Limb (tissue), 2 donors: ENCODE data around the gene KLHL22.
"Not testable (repeated sequence)": the region's sequence is repeated elsewhere in the genome, so short reads cannot be mapped to it uniquely, and the experiment has no call there.

Source experiments
- DNase-seq, 2 donors: peaks; one replicate each; pipeline ENCODE4 v3.0.0-alpha.2; 2016; ENCODE audit errors: extremely low spot score in 2 of 2

The KLHL22 gene

DNA sequence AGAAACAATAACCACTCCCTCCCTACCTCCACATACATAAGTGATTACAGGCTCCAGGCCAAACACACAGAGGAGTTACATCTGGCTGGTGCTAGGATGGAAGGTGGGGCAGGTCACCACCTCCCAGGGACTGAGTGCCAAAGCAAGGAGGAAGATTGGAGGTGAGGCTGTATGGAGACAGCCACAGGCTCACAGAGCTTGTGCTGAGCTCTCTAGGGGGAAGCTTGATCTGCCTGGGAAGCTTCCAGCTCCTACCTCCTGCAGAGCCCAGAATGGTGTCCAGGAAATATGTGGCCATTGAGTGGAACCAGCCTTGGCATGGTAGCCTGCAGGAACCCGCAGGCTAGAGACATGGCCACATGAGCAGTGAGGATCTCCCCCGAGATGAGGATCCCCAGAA lies 8.2 kb upstream of the KLHL22 start:
- DNase-seq = no peak

GRCh38 chr22:20499769-20500168 lies 4.2 kb upstream of the KLHL22 start:
- DNase-seq = no peak

GRCh38 chr22:20498913-20499312 lies 3.3 kb upstream of the KLHL22 start:
- no peak for DNase-seq

DNA sequence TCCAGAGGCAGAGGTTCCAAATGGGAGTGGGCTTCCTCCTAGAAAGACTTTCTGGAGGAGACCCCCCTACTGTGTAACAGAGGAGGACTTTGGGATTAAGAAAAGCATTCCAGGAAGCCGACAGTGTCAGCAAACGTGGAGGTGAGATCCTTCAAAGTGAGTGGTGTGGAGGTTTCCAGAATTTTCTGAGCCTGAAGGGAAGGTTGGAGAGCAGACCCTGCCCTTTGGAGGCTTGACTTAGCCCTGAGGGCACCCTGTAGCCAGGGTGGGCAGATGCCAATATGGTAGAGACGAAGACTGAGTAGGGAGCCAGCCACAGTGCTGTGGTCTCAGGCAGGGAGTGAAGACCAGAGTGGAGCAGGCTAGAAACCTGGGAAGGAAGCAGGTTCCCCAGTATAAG lies 1.8 kb upstream of the KLHL22 start:
- no peak for DNase-seq

DNA sequence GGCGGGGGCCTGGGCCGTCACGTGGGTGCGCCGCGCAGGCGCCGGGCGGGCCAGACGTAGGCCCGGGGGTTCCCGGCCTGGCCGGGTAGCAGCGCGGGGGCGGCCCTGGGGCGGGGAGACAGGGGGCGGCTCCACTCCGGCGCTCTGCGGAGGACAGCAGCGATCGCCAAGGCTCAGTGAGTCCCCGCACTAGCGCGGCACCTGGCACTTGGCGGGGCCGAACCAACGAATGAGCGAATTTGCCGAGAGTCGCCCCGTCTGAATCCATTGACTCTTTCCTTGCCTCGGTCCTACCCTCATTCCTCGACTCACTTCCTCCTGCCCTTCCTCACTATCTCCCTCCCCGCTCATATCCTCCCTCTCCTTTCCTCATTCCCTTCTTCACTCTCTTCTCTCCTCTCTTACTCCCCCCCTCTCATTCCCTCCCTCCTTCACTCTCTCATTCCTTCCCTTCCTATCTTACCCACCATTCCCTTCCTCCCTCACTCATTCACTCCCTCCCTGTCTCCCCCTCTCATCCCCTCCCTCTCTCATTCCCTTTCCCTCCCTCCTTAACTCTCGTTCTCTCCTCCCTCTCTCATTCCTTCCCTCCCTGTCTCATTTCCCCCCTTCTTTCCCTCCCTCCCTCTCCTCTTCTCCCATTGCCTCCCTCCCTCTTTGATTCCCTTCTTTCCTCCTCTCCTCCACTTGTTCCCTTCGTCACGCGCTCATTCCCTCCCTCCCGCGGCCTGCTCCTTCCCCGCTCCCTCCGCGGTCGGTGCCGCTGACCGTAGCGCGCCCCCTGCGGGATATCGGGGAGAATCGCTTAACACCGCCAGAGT lies 476 bp upstream of the KLHL22 start:
- DNase-seq = peak; percentile 91 to 95

- no peak for DNase-seq
Measured at GRCh38 chr22:20491346-20491745, 4.2 kb downstream of the KLHL22 start.

DNA sequence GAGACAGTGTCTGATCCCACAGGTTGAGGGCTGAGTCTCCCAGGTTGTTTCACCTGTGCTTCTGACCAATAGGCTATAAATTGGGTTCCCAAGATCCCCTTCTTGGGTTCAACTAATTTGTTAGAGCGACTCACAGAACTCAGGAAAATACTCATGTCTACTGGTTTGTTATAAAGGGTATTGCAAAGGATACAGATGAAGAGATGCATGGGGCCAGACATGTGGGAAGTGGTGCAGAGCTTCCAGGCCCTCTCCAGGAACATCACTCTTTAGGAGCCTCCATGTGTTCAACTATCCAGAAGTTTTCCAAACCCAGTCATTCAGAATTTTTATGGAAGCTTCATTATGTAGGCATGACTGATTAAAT lies 4.7 kb downstream of the KLHL22 start:
- no peak for DNase-seq

DNA sequence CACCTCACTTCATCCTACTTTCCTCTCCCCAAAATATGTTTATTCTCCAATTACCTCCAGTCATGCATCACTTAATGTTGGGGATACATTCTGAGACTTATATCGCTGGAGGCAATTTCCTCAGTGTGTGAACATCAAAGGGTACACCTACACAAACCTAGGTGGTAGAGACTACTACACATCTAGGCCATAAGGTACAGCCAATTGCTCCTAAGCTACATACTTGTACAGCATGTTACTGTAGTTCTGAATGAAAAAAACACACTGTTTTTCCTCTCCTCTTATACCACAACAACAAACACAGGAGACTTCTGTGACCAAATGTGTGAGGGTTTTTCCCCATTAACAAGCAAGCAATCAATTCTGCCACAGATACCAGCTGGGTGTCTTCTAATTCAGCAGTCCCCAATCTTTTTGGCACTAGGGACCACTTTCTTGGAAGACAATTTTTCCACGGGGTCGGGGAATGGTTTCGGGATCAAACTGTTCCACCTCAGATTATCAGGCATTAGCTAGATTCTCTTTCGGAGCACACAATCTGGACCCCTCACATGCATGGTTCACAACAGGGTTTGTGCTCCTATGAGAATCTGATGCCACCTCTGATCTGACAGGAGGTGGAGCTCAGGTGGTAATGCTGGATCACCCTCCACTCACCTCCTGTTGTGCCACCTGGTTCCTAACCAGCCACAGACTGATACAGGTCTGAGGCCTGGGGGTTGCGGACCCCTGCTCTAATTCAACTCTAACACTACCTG lies 5.2 kb downstream of the KLHL22 start:
- no peak for DNase-seq

DNA sequence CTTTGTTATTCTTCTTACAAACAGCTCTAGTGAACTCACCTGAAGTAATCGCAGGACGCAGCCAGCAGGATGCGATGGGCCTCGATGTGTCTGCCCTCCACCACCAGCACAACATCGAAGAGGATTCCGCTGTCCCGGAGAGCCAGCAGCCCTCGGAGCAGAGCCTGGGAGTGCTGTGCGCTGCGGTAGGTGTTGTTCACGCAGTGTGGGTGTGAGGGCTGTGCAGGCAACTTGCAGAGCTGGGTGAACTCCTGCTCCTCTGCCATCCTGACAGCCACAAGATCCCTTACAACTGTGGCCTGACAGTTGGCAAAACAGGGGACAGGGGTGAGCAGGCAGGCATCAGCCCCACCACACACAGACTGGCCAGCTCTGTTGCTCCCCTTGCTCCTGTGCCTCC lies 6.6 kb downstream of the KLHL22 start:
- no peak for DNase-seq

GRCh38 chr22:20487715-20488114 lies 7.9 kb downstream of the KLHL22 start:
- DNase-seq = no peak

GRCh38 chr22:20486229-20486628 lies 9.4 kb downstream of the KLHL22 start:
- DNase-seq = no peak

DNA sequence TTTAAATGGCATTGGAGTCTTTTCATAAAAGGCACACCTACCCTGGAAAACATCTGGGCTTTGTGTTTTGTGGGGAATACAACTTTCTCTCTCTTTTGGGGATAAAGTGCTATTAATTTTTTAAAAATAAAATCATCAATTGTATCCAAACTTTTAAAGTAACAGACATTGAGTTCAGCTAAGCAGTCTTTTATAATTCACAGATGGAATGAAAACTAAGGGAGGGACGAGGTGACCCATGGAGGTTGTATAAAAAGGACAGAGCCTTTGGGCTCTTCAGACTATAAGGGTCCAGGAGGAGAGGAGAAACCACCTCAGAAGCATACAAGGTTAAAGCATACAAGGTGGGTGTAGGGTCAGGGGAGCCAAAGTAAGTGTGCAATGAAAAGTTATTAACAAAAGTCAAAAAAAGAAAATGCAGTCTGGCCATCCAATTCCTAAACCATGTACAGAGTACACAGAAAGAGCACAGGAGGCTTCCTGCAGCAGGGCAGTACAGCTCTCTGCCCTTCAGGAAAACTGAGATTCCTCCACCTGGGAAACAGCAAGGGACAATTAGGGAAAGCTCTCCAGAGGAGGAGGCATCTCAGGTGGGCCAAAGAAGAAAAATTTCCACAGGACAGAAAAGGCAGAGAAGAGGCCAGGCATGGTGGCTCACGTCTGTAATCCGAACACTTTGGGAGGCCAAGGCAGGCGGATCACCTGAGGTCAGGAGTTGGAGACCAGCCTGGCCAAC lies 10.5 kb downstream of the KLHL22 start:
- no peak for DNase-seq

GRCh38 chr22:20483771-20484170 lies 11.8 kb downstream of the KLHL22 start:
- DNase-seq = no peak

DNA sequence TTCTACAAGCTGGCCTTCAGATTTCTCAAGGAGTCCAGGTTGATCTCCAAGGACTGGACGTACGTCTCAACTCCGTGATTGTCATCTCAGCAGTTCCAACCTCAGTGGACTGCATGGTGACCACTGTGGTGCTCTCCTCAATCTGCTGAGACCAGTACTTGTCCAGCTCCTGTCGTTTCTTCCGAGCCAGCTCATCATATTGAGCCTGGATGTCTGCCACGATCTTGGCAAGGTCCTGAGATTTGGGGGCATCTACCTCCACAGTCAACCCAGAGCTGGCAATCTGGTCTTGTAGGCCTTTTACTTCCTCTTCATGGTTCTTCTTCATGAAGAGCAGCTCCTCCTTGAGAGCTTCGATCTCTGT lies 12.5 kb downstream of the KLHL22 start:
- not testable (repeated sequence) for DNase-seq

DNA sequence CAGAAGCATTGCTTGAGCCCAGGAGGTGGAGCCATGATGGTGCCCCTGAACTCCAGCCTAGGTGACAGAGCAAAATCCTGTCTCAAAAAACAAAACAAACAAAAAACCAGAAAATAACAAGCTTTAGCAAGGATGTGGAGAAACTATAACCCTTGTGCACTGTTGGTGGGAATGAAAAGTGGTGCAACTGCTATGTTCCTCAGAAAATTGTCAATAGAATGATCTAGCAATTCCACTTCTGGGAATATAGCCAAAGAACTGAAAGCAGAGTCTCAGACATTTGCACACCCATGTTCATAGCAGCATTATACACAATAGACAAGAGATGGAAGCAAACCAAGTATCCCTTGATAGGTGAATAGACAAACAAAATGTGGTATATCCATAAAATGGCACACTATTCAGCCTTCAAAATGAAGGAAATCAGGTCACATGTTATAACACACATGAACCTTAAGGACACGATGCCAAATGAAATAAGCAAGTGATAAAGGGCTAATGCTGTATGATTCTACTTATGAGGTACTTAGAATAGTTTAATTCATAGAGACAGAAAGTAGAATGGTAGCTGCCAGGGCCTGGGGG lies 15.9 kb downstream of the KLHL22 start:
- DNase-seq = no peak

DNA sequence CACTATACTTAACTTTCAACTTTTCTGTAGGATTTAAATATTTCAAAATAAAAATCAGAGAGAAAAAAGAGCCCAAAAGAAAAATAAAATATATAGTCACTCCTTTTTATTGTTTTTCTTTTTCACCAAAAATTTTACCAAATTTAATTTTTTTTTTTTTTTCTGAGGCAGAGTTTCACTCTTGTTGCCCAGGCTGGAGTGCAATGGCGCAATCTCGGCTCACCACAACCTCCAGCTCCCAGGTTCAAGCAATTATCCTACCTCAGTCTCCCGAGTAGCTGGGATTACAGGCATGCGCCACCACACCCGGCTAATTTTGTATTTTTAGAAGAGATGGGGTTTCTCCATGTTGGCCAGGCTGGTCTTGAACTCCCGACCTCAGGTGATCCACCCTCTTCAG lies 17.5 kb downstream of the KLHL22 start:
- DNase-seq = not testable (repeated sequence)

GRCh38 chr22:20475569-20475968 lies 20.0 kb downstream of the KLHL22 start:
- DNase-seq = not testable (repeated sequence)

DNA sequence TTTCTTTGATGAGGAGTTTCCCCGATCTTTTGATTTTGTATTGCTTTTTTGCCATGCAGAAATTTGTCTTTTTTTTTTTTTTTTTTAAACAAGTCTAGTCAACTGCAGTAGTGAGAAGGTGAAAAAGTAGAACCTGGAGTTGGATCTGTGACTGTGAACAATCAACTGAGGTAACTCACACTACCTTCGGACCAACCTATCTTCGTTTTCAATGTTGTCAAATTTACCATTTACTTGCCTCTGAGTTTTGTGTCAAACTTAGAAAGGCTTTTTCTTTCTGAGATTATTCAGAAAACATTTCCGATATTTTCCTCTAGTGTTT lies 20.5 kb downstream of the KLHL22 start:
- DNase-seq = no peak

DNA sequence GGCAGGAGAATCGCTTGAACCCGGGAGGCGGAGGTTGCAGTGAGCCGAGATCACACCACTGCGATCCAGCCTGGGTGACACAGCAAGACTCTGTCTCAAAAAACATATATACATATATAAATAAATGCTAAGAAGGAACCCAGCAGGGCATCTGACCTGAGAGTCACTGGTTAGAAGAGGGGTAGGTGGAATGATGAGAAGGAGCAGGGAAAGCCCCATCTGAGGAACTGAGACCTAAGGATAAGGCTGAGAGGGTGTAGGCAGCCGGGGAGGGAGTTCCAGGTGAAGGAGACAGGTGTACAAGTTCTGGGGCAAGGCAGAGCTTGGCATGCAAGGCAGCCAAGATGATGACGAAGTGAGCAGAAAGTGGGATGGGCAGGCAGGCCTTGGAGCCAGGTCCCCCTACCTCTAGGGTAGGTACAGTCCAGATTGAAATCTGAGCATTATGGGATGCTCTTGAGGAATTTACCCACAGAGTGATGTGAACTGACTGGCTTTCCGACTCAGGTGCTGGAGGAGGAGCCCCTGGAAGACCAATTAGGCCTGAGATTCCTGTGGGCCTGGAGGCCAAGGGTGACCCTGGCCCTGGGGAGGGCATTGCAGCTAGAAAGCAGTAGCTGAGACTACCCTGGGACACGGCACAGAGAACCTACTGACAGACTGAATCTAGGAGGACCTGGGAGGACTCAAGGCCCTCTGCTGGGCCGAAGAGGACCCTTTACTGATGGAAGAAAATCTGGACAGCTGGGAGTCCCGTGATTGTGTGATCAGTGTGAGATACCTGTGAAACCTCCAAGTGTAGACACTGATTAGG lies 22.8 kb downstream of the KLHL22 start:
- no peak for DNase-seq

DNA sequence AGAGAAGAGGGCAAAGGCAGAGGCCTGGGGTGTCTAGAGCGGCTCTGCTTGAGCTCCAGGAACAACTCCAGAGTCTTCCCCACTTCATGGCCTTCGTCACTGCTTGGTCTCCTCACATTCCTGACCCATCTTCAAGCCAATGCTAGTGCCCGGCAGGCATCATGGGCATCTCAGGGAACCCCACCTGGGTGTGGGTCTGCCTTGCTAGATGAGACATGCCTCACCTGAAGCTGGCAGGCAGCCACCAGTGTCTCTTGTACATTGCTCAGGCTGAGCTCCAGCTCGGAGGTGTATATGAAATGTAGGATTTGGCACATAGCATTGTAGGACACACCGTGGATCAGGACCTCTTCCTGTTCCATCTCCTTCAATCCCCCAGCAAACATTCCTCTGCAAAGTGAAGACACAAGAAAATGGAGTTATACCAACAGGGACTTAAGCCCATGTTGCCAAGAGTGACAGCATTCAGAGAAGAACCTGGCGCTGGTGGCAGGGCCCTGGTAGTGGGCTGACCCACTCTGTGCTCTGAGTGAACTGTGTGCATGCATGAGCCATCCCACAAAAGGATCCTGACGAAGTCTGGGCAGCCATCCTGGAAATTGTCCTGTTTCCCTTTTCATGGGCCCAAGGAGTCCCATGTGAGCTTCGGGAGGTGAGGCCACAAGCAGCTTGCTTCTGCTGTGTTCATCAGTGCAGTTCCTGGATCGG lies 24.3 kb downstream of the KLHL22 start:
- no peak for DNase-seq

- not testable (repeated sequence) for DNase-seq
Measured at GRCh38 chr22:20470525-20470924, 25.1 kb downstream of the KLHL22 start.
